T-cell (primary cell): Measurements from ENCODE around the gene HIRIP3. TPM values are rescaled to one million over a fixed set of nuclear protein-coding genes. Genes with fewer than 3 reads are reported as not detected.
A peak's percentile ranks its signal among the peaks of the same experiment; 100 is the strongest.

Experiments used
- ATAC-seq, 4 experiments: fragments of 200-7000 bp in 3 of 4; fragments of 150-1000 bp in 1 of 4; cut with Tn5 transposase; replicated peaks in 1 of 4; 1 replicate in 3 of 4; 2 replicates in 1 of 4; pipeline ENCODE4 v1.10.0; 2021; ENCODE audit warnings: moderate library complexity in 3 of 4, mild to moderate bottlenecking in 2 of 4, moderate number of reproducible peaks in 1 of 4
- CTCF ChIA-PET, 2 donors: fragments of 300-600 bp; sonication (Branson Sonifier 250); formaldehyde crosslinking; loops; one replicate each; lab custom pipeline; 2022; ENCODE audit warnings: antibody characterized with exemption in 2 of 2; lab: Charles Lee
- POLR2A ChIA-PET, 2 donors: fragments of 300-600 bp; sonication (Branson Sonifier 250); formaldehyde crosslinking; loops; one replicate each; lab custom pipeline; 2022; ENCODE audit warnings: antibody characterized with exemption in 2 of 2; lab: Charles Lee
- DNase-seq, 35 experiments: peaks; one replicate each; pipeline versions ENCODE4 v3.0.0 to v3.0.0-alpha.2; 2013 to 2023
- H3K27ac ChIP-seq: one replicate; pipeline ENCODE4 v1.5.1; 2013; ENCODE audit warnings: low read length
- H3K27me3 ChIP-seq, 2 experiments: replicated peaks in 1 of 2; 1 replicate in 1 of 2; 2 replicates in 1 of 2; pipeline versions ENCODE4 v1.6.1 to v1.7.0; 2013; ENCODE audit warnings: low read length in 1 of 2, mixed read lengths in 1 of 2; ENCODE audit not compliant: control insufficient read depth in 2 of 2, insufficient read depth in 2 of 2; ENCODE audit errors: extremely low read depth in 1 of 2
- H3K36me3 ChIP-seq, 2 donors: 1 replicate in 1 of 2; 2 replicates in 1 of 2; pipeline versions ENCODE4 v1.6.1 to v1.7.0; 2013; ENCODE audit warnings: low read length in 1 of 2; ENCODE audit not compliant: control insufficient read depth in 2 of 2, insufficient read depth in 1 of 2; ENCODE audit errors: extremely low read depth in 1 of 2
- H3K4me1 ChIP-seq, 2 experiments: 1 replicate in 1 of 2; 2 replicates in 1 of 2; pipeline versions ENCODE4 v1.6.1 to v1.7.0; 2013; ENCODE audit warnings: low read length in 2 of 2, mixed read lengths in 1 of 2; ENCODE audit not compliant: insufficient read depth in 2 of 2, control insufficient read depth in 1 of 2; ENCODE audit errors: extremely low read depth in 1 of 2
- H3K4me3 ChIP-seq, 2 donors: 1 replicate in 1 of 2; 2 replicates in 1 of 2; pipeline versions ENCODE4 v1.5.1 to v1.7.0; 2013; ENCODE audit warnings: mild to moderate bottlenecking in 2 of 2, low read length in 1 of 2, moderate library complexity in 1 of 2; ENCODE audit not compliant: control insufficient read depth in 1 of 2; ENCODE audit errors: extremely low read depth in 1 of 2
- H3K9me3 ChIP-seq: 2 replicates; pipeline ENCODE4 v1.7.0; 2013
- H3K27ac Mint-ChIP-seq, 2 donors: one replicate each; pipeline ENCODE4 v1.8.0; 2020 to 2021; ENCODE audit warnings: mild to moderate bottlenecking in 2 of 2, mixed read lengths in 2 of 2
- H3K27me3 Mint-ChIP-seq, 2 donors: one replicate each; pipeline ENCODE4 v1.8.0; 2021 to 2022; ENCODE audit warnings: mixed read lengths in 2 of 2
- H3K36me3 Mint-ChIP-seq: one replicate; pipeline ENCODE4 v1.8.0; 2021; ENCODE audit warnings: mixed read lengths
- H3K4me1 Mint-ChIP-seq, 3 donors: one replicate each; pipeline ENCODE4 v1.8.0; 2020 to 2022; ENCODE audit warnings: mixed read lengths in 3 of 3, mild to moderate bottlenecking in 1 of 3
- H3K4me3 Mint-ChIP-seq, 3 donors: one replicate each; pipeline ENCODE4 v1.8.0; 2020 to 2022; ENCODE audit warnings: mild to moderate bottlenecking in 3 of 3, mixed read lengths in 3 of 3, moderate library complexity in 3 of 3
- H3K9me3 Mint-ChIP-seq, 3 donors: one replicate each; pipeline ENCODE4 v1.8.0; 2020 to 2022; ENCODE audit warnings: mixed read lengths in 3 of 3
- WGBS: methylation state at CpG from one replicate; pipeline ENCODE4 v1.1.5; 2013; ENCODE audit warnings: missing lambda C conversion rate; ENCODE audit not compliant: insufficient coverage; 5-methylcytosine and 5-hydroxymethylcytosine counted together
- total RNA-seq, 35 experiments: library from RNA in 6 of 35; stranded (reverse) in 6 of 35; fragments of 120-200 nt in 1 of 35; gene quantifications; one replicate each; pipeline versions ENCODE4 v1.2.1 to v1.2.4 and lab custom pipeline; 2013 to 2026

Gene HIRIP3
- total RNA-seq, 5 donors from 2014 or later (not counting 1 experiment from before 2014, with no cell fraction given), result 15.0 to 22.8 (median 20.3) TPM

GRCh38 chr16:29982560-29983419 lies 12.6 kb downstream of the HIRIP3 start:
- ChIA-PET POLR2A (no interaction called here), CTCF (interaction anchor here in 1 of 2 donors (0.6 kb wide), 1 partner anchor 22 kb away, joined by 4 read pairs; no protein-coding TSS in a partner anchor)
- Histone ChIP-seq H3K27me3 (no peaks in the 10 kb centered on the region), H3K27ac (no peak overlapping the region), H3K4me3 (no peak overlapping the region), H3K36me3 (peaks cover 12 to 96% of the 10 kb centered on the region in 2 donors), H3K4me1 (no peaks in the 10 kb centered on the region), H3K9me3 (no peaks in the 10 kb centered on the region)
- Mint-ChIP-seq H3K9me3 (no peaks in the 10 kb centered on the region), H3K4me1 (peaks cover 0 to under 1% (median 0%) of the 10 kb centered on the region in 3 donors), H3K36me3 (peaks cover 58% of the 10 kb centered on the region), H3K4me3 (no peak overlapping the region), H3K27ac (no peak overlapping the region), H3K27me3 (no peaks in the 10 kb centered on the region)
- no peak for DNase-seq
- ATAC-seq, result no peak
- 98% methylated on average over 16 of the region's 24 CpGs for WGBS

DNA sequence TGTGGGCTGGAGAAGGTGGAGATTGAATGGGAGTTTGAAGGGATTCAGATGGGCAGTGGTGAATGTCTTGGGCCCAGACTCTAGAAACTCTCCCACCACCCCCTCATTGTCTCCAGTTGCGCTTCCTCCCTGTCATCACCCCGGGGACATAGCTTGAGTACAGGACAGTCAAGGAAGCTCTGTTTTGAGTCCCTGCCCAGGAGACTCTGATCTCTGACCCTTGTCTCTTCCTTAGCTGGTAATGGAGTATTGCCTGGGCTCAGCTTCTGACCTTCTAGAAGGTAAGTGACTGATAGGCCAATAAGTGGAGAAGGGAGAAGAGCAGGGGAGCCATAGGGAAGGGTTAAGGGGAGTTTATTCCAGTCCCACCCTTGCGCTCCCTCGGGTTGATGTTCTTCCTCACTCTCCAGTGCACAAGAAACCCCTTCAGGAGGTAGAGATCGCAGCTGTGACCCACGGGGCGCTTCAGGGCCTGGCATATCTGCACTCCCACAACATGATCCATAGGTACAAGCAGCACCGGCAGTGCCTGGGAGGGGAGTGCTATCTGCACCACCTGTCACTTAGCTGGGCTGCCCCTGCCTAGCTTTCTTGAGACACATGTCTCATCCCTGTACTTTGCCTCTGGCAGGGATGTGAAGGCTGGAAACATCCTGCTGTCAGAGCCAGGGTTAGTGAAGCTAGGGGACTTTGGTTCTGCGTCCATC lies 16.7 kb downstream of the HIRIP3 start:
- Mint-ChIP-seq H3K36me3 (peaks cover 40% of the 10 kb centered on the region), H3K4me1 (peaks cover 23 to 33% (median 28%) of the 10 kb centered on the region in 3 donors), H3K4me3 (no peak overlapping the region), H3K27me3 (no peaks in the 10 kb centered on the region), H3K9me3 (no peaks in the 10 kb centered on the region), H3K27ac (peak overlapping the region in 1 of 2 donors; percentile 28)
- H3K27me3 ChIP-seq, result no peaks in the 10 kb centered on the region
- H3K27ac ChIP-seq, result no peak overlapping the region
- ATAC-seq (no peak), DNase-seq (no peak)
- POLR2A ChIA-PET, result no interaction called here
- H3K9me3 ChIP-seq, result no peaks in the 10 kb centered on the region
- WGBS, result 100% methylated on average over 3 of the region's 9 CpGs
- H3K36me3 ChIP-seq, result peaks cover 9 to 57% of the 10 kb centered on the region in 2 donors
- CTCF ChIA-PET, result interaction anchor here in 1 of 2 donors (0.6 kb wide), 1 partner anchor 78 kb away, joined by 6 read pairs; the partner anchor contains the start of gene ASPHD1
- H3K4me1 ChIP-seq, result peaks cover 13 to 27% of the 10 kb centered on the region in 2 experiments
- H3K4me3 ChIP-seq, result no peak overlapping the region

DNA sequence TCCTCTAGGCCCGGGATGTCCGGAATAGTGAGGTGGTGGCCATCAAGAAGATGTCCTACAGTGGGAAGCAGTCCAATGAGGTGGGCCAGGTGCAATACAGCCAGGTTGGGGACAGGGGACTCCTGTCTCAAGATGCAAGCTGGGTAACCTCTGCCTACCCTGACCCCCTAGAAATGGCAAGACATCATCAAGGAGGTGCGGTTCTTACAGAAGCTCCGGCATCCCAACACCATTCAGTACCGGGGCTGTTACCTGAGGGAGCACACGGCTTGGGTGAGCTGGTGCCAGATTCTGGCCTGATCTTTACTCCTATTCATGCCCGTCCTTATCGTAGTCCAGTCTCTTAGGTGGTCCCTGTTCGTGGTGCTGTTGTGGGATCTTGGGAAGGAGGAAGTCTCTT lies 17.3 kb downstream of the HIRIP3 start:
- Mint-ChIP-seq H3K4me1 (peaks cover 23 to 37% (median 32%) of the 10 kb centered on the region in 3 donors), H3K27ac (peak overlapping the region in 1 of 2 donors; percentile 16), H3K9me3 (no peaks in the 10 kb centered on the region), H3K4me3 (no peak overlapping the region), H3K36me3 (peaks cover 35% of the 10 kb centered on the region), H3K27me3 (no peaks in the 10 kb centered on the region)
- ChIA-PET POLR2A (no interaction called here), CTCF (interaction anchor here in 1 of 2 donors (0.6 kb wide), 1 partner anchor 78 kb away, joined by 6 read pairs; the partner anchor contains the start of gene ASPHD1)
- peaks cover 13 to 31% of the 10 kb centered on the region in 2 experiments for H3K4me1 ChIP-seq
- H3K36me3 ChIP-seq, result peaks cover 9 to 50% of the 10 kb centered on the region in 2 donors
- ATAC-seq (no peak), DNase-seq (no peak)
- H3K27me3 ChIP-seq, result no peaks in the 10 kb centered on the region
- 100% methylated on average over 6 of the region's 9 CpGs for WGBS
- H3K27ac ChIP-seq, result no peak overlapping the region
- H3K9me3 ChIP-seq, result no peaks in the 10 kb centered on the region
- no peak overlapping the region for H3K4me3 ChIP-seq

GRCh38 chr16:29977063-29977825 lies 18.2 kb downstream of the HIRIP3 start:
- no peak for ATAC-seq
- H3K36me3 ChIP-seq, result peaks cover 9 to 42% of the 10 kb centered on the region in 2 donors
- Mint-ChIP-seq H3K36me3 (peaks cover 27% of the 10 kb centered on the region), H3K27ac (peak overlapping the region in 1 of 2 donors; percentile 66), H3K4me1 (peaks cover 23 to 41% (median 36%) of the 10 kb centered on the region in 3 donors), H3K27me3 (no peaks in the 10 kb centered on the region), H3K4me3 (no peak overlapping the region), H3K9me3 (no peaks in the 10 kb centered on the region)
- no peaks in the 10 kb centered on the region for H3K9me3 ChIP-seq
- POLR2A ChIA-PET, result no interaction called here
- H3K4me3 ChIP-seq, result no peak overlapping the region
- no peaks in the 10 kb centered on the region for H3K27me3 ChIP-seq
- peaks cover 13 to 33% of the 10 kb centered on the region in 2 experiments for H3K4me1 ChIP-seq
- no peak overlapping the region for H3K27ac ChIP-seq
- CTCF ChIA-PET, result no interaction called here
- WGBS, result 100% methylated on average over 2 of the region's 9 CpGs
- no peak for DNase-seq

GRCh38 chr16:29975811-29976511 lies 19.5 kb downstream of the HIRIP3 start:
- CTCF ChIA-PET, result interaction anchor here in 1 of 2 donors (0.6 to 3.9 kb wide), 2 partner anchors 14 to 127 kb away, joined by 3 to 22 read pairs; partner anchors contain the start of gene TMEM219
- WGBS, result 22% methylated on average over 6 of the region's 6 CpGs
- ATAC-seq, result no peak
- peak overlapping the region; percentile 78 for H3K27ac ChIP-seq
- Mint-ChIP-seq H3K4me3 (peak overlapping the region; percentile 85 to 97 (median 90)), H3K27me3 (no peaks in the 10 kb centered on the region), H3K9me3 (no peaks in the 10 kb centered on the region), H3K4me1 (peaks cover 23 to 41% (median 36%) of the 10 kb centered on the region in 3 donors), H3K27ac (peak overlapping the region; percentile 83 to 93), H3K36me3 (peaks cover 23% of the 10 kb centered on the region)
- peaks cover 13 to 33% of the 10 kb centered on the region in 2 experiments for H3K4me1 ChIP-seq
- H3K36me3 ChIP-seq, result peaks cover 9 to 30% of the 10 kb centered on the region in 2 donors
- no peak overlapping the region for H3K4me3 ChIP-seq
- no peaks in the 10 kb centered on the region for H3K27me3 ChIP-seq
- POLR2A ChIA-PET, result interaction anchor here in 1 of 2 donors (0.5 kb wide), 1 partner anchor 42 kb away, joined by 6 read pairs; no protein-coding TSS in a partner anchor
- no peak for DNase-seq
- H3K9me3 ChIP-seq, result no peaks in the 10 kb centered on the region
